SK-N-MC (cell line): ENCODE results near the gene JAKMIP1.

ENCODE experiments used
- EZH2 ChIP-seq: fragments of 200-600 bp; sonication (generic); IDR thresholded peaks from one replicate; pipeline ENCODE4 v1.6.1; 2017; ENCODE audit warnings: antibody characterized with exemption
- FOXP2 ChIP-seq: optimal IDR thresholded peaks from 2 replicates; pipeline ENCODE3; 2011; ENCODE audit warnings: mild to moderate bottlenecking, moderate library complexity; ENCODE audit not compliant: insufficient read depth; ENCODE audit errors: extremely low read length, control extremely low read depth
- POLR2AphosphoS5 ChIP-seq: IDR thresholded peaks from 2 replicates; pipeline ENCODE4 v1.6.1; 2012; ENCODE audit warnings: mild to moderate bottlenecking, low read depth, low read length, borderline replicate concordance

DNA sequence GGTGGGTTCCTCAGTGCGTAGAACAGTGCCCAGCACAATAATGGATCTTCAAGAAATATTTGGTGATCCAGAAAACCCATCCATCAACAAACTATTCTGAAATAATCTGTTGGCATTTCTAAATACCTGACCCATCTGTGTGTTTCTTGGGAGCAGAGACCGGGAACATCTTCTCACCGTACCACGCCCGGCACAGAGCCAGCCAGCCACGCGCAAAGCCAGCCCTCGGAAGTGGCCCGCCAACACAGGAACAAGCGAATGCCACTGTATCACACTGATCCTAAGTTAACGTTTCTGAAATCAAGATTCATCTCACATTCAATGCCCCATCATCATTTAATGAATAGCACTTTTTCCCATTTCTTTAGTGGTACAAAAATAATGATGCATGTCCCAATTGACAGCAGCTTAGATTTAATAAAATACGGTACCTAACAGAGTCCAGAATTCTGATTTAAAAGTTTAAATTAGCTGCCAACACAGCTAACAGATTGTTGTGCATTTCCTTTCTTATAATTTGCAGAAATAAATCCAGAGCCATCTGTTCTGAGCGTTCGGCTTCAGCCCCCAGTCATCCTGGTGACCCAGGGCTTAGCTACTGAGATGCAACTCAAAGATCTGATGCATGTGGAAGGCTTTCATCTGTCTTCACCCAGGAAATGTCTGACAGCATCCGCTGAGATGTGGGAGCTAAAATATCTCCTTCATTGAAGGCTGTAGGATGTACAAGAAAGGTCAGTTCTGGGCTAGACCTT lies 44.2 kb downstream of the JAKMIP1 start:
- TF ChIP-seq EZH2: no peak
- no peak for TF ChIP-seq FOXP2
- TF ChIP-seq POLR2AphosphoS5: no peak
